IPS-15b (cell line): ENCODE measurements around the gene TRABD2B.
A peak's percentile ranks its signal among the peaks of the same experiment; 100 is the strongest.

Experiments
- H3K27me3 ChIP-seq: one replicate; pipeline ENCODE4 v1.6.1; 2013; ENCODE audit warnings: low read length; ENCODE audit not compliant: control insufficient read depth, insufficient read depth
- H3K36me3 ChIP-seq: one replicate; pipeline ENCODE4 v1.6.1; 2013; ENCODE audit warnings: low read length; ENCODE audit not compliant: control insufficient read depth, insufficient read depth
- H3K4me1 ChIP-seq: one replicate; pipeline ENCODE4 v1.6.1; 2013; ENCODE audit warnings: mild to moderate bottlenecking, low read length; ENCODE audit not compliant: control insufficient read depth, insufficient read depth
- H3K4me3 ChIP-seq: one replicate; pipeline ENCODE4 v1.5.1; 2013; ENCODE audit warnings: low read depth, low read length
- H3K9ac ChIP-seq: one replicate; pipeline ENCODE4 v1.6.1; 2013; ENCODE audit warnings: low read depth, mild to moderate bottlenecking, low read length
- H3K9me3 ChIP-seq: one replicate; pipeline ENCODE4 v1.6.1; 2013; ENCODE audit warnings: mild to moderate bottlenecking, low read length; ENCODE audit not compliant: control insufficient read depth, insufficient read depth

The TRABD2B gene

GRCh38 chr1:47999097-47999496 lies 1.9 kb upstream of the TRABD2B start:
- peaks cover 21% of the 10 kb centered on the region for H3K4me1 ChIP-seq
- peaks cover 27% of the 10 kb centered on the region for H3K27me3 ChIP-seq
- peaks cover 3% of the 10 kb centered on the region for H3K36me3 ChIP-seq
- H3K4me3 ChIP-seq = no peak overlapping the region
- no peaks in the 10 kb centered on the region for H3K9me3 ChIP-seq
- H3K9ac ChIP-seq = no peak overlapping the region

GRCh38 chr1:47998396-47998990 lies 1.3 kb upstream of the TRABD2B start:
- H3K9ac ChIP-seq = no peak overlapping the region
- H3K36me3 ChIP-seq = peaks cover 3% of the 10 kb centered on the region
- H3K9me3 ChIP-seq = no peaks in the 10 kb centered on the region
- peaks cover 27% of the 10 kb centered on the region for H3K27me3 ChIP-seq
- no peak overlapping the region for H3K4me3 ChIP-seq
- H3K4me1 ChIP-seq = peaks cover 17% of the 10 kb centered on the region

GRCh38 chr1:47996406-47997226 lies 569 bp downstream of the TRABD2B start:
- peaks cover 3% of the 10 kb centered on the region for H3K36me3 ChIP-seq
- peaks cover 27% of the 10 kb centered on the region for H3K27me3 ChIP-seq
- H3K4me3 ChIP-seq = peak overlapping the region; percentile 70
- H3K4me1 ChIP-seq = peaks cover 11% of the 10 kb centered on the region
- H3K9ac ChIP-seq = peak overlapping the region; percentile 38
- H3K9me3 ChIP-seq = no peaks in the 10 kb centered on the region

GRCh38 chr1:47996060-47996405 lies 1.2 kb downstream of the TRABD2B start:
- peaks cover 11% of the 10 kb centered on the region for H3K4me1 ChIP-seq
- peaks cover 27% of the 10 kb centered on the region for H3K27me3 ChIP-seq
- H3K4me3 ChIP-seq = peak overlapping the region; percentile 70
- H3K36me3 ChIP-seq = peaks cover 3% of the 10 kb centered on the region
- H3K9me3 ChIP-seq = no peaks in the 10 kb centered on the region
- peak overlapping the region; percentile 28 for H3K9ac ChIP-seq

- Histone ChIP-seq H3K4me1 (peaks cover 11% of the 10 kb centered on the region), H3K9me3 (no peaks in the 10 kb centered on the region), H3K27me3 (peaks cover 27% of the 10 kb centered on the region), H3K9ac (no peak overlapping the region), H3K4me3 (peak overlapping the region; percentile 70), H3K36me3 (peaks cover 3% of the 10 kb centered on the region)
Measured at GRCh38 chr1:47995306-47996050, 1.7 kb downstream of the TRABD2B start.

GRCh38 chr1:47993881-47994625 lies 3.1 kb downstream of the TRABD2B start:
- peaks cover 3% of the 10 kb centered on the region for H3K36me3 ChIP-seq
- H3K9me3 ChIP-seq = no peaks in the 10 kb centered on the region
- H3K9ac ChIP-seq = no peak overlapping the region
- H3K4me1 ChIP-seq = peaks cover 11% of the 10 kb centered on the region
- peaks cover 22% of the 10 kb centered on the region for H3K27me3 ChIP-seq
- no peak overlapping the region for H3K4me3 ChIP-seq

GRCh38 chr1:47993416-47993740 lies 3.8 kb downstream of the TRABD2B start:
- Histone ChIP-seq H3K36me3 (peaks cover 3% of the 10 kb centered on the region), H3K4me1 (peaks cover 11% of the 10 kb centered on the region), H3K9me3 (no peaks in the 10 kb centered on the region), H3K9ac (no peak overlapping the region), H3K27me3 (peaks cover 16% of the 10 kb centered on the region), H3K4me3 (no peak overlapping the region)

GRCh38 chr1:47992720-47993415 lies 4.3 kb downstream of the TRABD2B start:
- H3K4me3 ChIP-seq = no peak overlapping the region

GRCh38 chr1:47991673-47992072 lies 5.5 kb downstream of the TRABD2B start:
- Histone ChIP-seq H3K4me1 (peaks cover 7% of the 10 kb centered on the region), H3K36me3 (peaks cover 3% of the 10 kb centered on the region), H3K27me3 (peaks cover 8% of the 10 kb centered on the region), H3K4me3 (no peak overlapping the region), H3K9me3 (no peaks in the 10 kb centered on the region), H3K9ac (no peak overlapping the region)

More at GRCh38 chr1:47992720-47993415, 4.3 kb downstream of the TRABD2B start:
- Histone ChIP-seq H3K9me3 (no peaks in the 10 kb centered on the region), H3K36me3 (peaks cover 3% of the 10 kb centered on the region), H3K9ac (no peak overlapping the region), H3K27me3 (peaks cover 11% of the 10 kb centered on the region), H3K4me1 (peaks cover 8% of the 10 kb centered on the region)

GRCh38 chr1:47991187-47991586 lies 6.0 kb downstream of the TRABD2B start:
- no peak overlapping the region for H3K4me3 ChIP-seq
- H3K4me1 ChIP-seq = peaks cover 7% of the 10 kb centered on the region
- H3K36me3 ChIP-seq = peaks cover 3% of the 10 kb centered on the region
- peaks cover 8% of the 10 kb centered on the region for H3K27me3 ChIP-seq
- H3K9me3 ChIP-seq = no peaks in the 10 kb centered on the region
- H3K9ac ChIP-seq = no peak overlapping the region

GRCh38 chr1:47990286-47990685 lies 6.9 kb downstream of the TRABD2B start:
- Histone ChIP-seq H3K9me3 (no peaks in the 10 kb centered on the region), H3K27me3 (peaks cover 4% of the 10 kb centered on the region), H3K4me1 (peaks cover 7% of the 10 kb centered on the region), H3K9ac (no peak overlapping the region), H3K4me3 (no peak overlapping the region), H3K36me3 (peaks cover 3% of the 10 kb centered on the region)
